Measurements from ENCODE around the gene HPCAL1. TPM values are rescaled to one million over a fixed set of nuclear protein-coding genes. Genes with fewer than 3 reads are reported as not detected.

HPCAL1 gene
- total RNA-seq, 1 donor from 2014 or later = 15.9 TPM

- ChIA-PET CTCF (no interaction called here), POLR2A (no interaction called here)
- intact Hi-C loops (cut with micrococcal nuclease) = no loop called here
- H3K9me3 Mint-ChIP-seq = no peaks in the 10 kb centered on the region
- no peak overlapping the region for H3K27ac Mint-ChIP-seq
- DNase-seq (no peak), ATAC-seq (ENCODE audit: low read depth) (no peak)
- peaks cover 28% of the 10 kb centered on the region for H3K4me1 Mint-ChIP-seq
- TF ChIP-seq CTCF (IDR thresholded peaks at IDR 0.05) = no peak
- H3K27me3 Mint-ChIP-seq = no peaks in the 10 kb centered on the region
- H3K4me3 Mint-ChIP-seq = no peak overlapping the region
- H3K36me3 Mint-ChIP-seq (ENCODE audit: low read depth) = no peaks in the 10 kb centered on the region
Measured at GRCh38 chr2:10312437-10312957, 9.8 kb downstream of the HPCAL1 start.

- Mint-ChIP-seq H3K27ac (no peak overlapping the region), H3K4me3 (no peak overlapping the region), H3K4me1 (peaks cover 26% of the 10 kb centered on the region), H3K27me3 (no peaks in the 10 kb centered on the region), H3K9me3 (no peaks in the 10 kb centered on the region), H3K36me3 (ENCODE audit: low read depth) (peaks cover 5% of the 10 kb centered on the region)
- TF ChIP-seq CTCF (IDR thresholded peaks at IDR 0.05) = no peak
- ChIA-PET POLR2A (no interaction called here), CTCF (no interaction called here)
- DNase-seq = no peak
- intact Hi-C loops (cut with micrococcal nuclease) = no loop called here
- no peak for ATAC-seq (ENCODE audit: low read depth)
Measured at GRCh38 chr2:10316336-10316735, 13.6 kb downstream of the HPCAL1 start.

GRCh38 chr2:10316860-10317259, 14.2 kb downstream of the HPCAL1 start:
- H3K36me3 Mint-ChIP-seq (ENCODE audit: low read depth) = peaks cover 6% of the 10 kb centered on the region
- no peaks in the 10 kb centered on the region for H3K9me3 Mint-ChIP-seq
- TF ChIP-seq CTCF (IDR thresholded peaks at IDR 0.05) = no peak
- no peak overlapping the region for H3K4me3 Mint-ChIP-seq
- DNase-seq (no peak), ATAC-seq (ENCODE audit: low read depth) (no peak)
- no peak overlapping the region for H3K27ac Mint-ChIP-seq
- H3K27me3 Mint-ChIP-seq = no peaks in the 10 kb centered on the region
- POLR2A ChIA-PET = no interaction called here
- CTCF ChIA-PET = interaction anchor here (0.9 kb wide), 1 partner anchor 91 kb away, joined by 3 read pairs; no protein-coding TSS in a partner anchor
- H3K4me1 Mint-ChIP-seq = peaks cover 28% of the 10 kb centered on the region
- intact Hi-C loops (cut with micrococcal nuclease) = no loop called here

GRCh38 chr2:10317646-10318045, 14.9 kb downstream of the HPCAL1 start:
- CTCF ChIA-PET = interaction anchor here (0.6 to 0.9 kb wide), 3 partner anchors 90 to 117 kb away, joined by 3 to 4 read pairs (median 3); no protein-coding TSS in a partner anchor
- Mint-ChIP-seq H3K4me1 (peaks cover 31% of the 10 kb centered on the region), H3K4me3 (no peak overlapping the region), H3K27ac (no peak overlapping the region), H3K9me3 (no peaks in the 10 kb centered on the region), H3K27me3 (no peaks in the 10 kb centered on the region), H3K36me3 (ENCODE audit: low read depth) (peaks cover 9% of the 10 kb centered on the region)
- no peak for ATAC-seq (ENCODE audit: low read depth)
- POLR2A ChIA-PET = interaction anchor here (0.6 kb wide), 2 partner anchors 16 to 61 kb away, joined by 4 to 8 read pairs; no protein-coding TSS in a partner anchor
- intact Hi-C loops (cut with micrococcal nuclease) = no loop called here
- no peak for DNase-seq
- TF ChIP-seq CTCF (IDR thresholded peaks at IDR 0.05) = no peak

- Mint-ChIP-seq H3K27ac (no peak overlapping the region), H3K4me1 (peaks cover 31% of the 10 kb centered on the region), H3K27me3 (no peaks in the 10 kb centered on the region), H3K9me3 (no peaks in the 10 kb centered on the region), H3K4me3 (no peak overlapping the region), H3K36me3 (ENCODE audit: low read depth) (peaks cover 9% of the 10 kb centered on the region)
- intact Hi-C loops (cut with micrococcal nuclease) = no loop called here
- DNase-seq (no peak), ATAC-seq (ENCODE audit: low read depth) (no peak)
- TF ChIP-seq CTCF (IDR thresholded peaks at IDR 0.05) = no peak
- POLR2A ChIA-PET = interaction anchor here (0.5 kb wide), 1 partner anchor 208 kb away, joined by 5 read pairs; no protein-coding TSS in a partner anchor
- CTCF ChIA-PET = no interaction called here
Measured at GRCh38 chr2:10318345-10318744, 15.6 kb downstream of the HPCAL1 start.

Measured in activated B cell treated with CpG ODN at 0.5 μM for 24 hours (primary cell).